Activated B cell treated with CpG ODN at 0.5 μM for 24 hours (primary cell): Measurements from ENCODE around the gene BPTF. TPM values are rescaled to one million over a fixed set of nuclear protein-coding genes. Genes with fewer than 3 reads are reported as not detected.
"Not testable (repeated sequence)": the region's sequence is repeated elsewhere in the genome, so short reads cannot be mapped to it uniquely, and the experiment has no call there.

Experiments
- ATAC-seq: fragments of 200-7000 bp; cut with Tn5 transposase; one replicate; pipeline ENCODE4 v1.10.0; 2021; ENCODE audit warnings: low read depth, mild to moderate bottlenecking, moderate library complexity
- CTCF ChIA-PET: fragments of 350-600 bp; sonication (Branson Sonifier 250); formaldehyde crosslinking; loops from one replicate; lab custom pipeline; 2021; ENCODE audit warnings: antibody characterized with exemption; lab: Charles Lee
- POLR2A ChIA-PET: fragments of 350-600 bp; sonication (Branson Sonifier 250); formaldehyde crosslinking; loops from one replicate; lab custom pipeline; 2021; ENCODE audit warnings: antibody characterized with exemption; lab: Charles Lee
- DNase-seq: peaks from one replicate; pipeline ENCODE4 v3.0.0; 2022
- H3K27ac Mint-ChIP-seq: one replicate; pipeline ENCODE4 v1.8.0; 2020; ENCODE audit warnings: mixed read lengths
- H3K27me3 Mint-ChIP-seq: one replicate; pipeline ENCODE4 v1.8.0; 2021; ENCODE audit warnings: mixed read lengths
- H3K36me3 Mint-ChIP-seq: one replicate; pipeline ENCODE4 v1.8.0; 2021; ENCODE audit warnings: low read depth, mixed read lengths
- H3K4me1 Mint-ChIP-seq: one replicate; pipeline ENCODE4 v1.8.0; 2021; ENCODE audit warnings: mixed read lengths
- H3K4me3 Mint-ChIP-seq: one replicate; pipeline ENCODE4 v1.8.0; 2020; ENCODE audit warnings: mild to moderate bottlenecking, mixed read lengths
- H3K9me3 Mint-ChIP-seq: one replicate; pipeline ENCODE4 v1.8.0; 2020; ENCODE audit warnings: mixed read lengths
- intact Hi-C: fragments of 100-400 bp; cut with micrococcal nuclease; formaldehyde crosslinking; loops from one replicate; pipeline ENCODE4 v1.15.1; 2024
- total RNA-seq: library from RNA; stranded (reverse); gene quantifications from 2 replicates; pipeline ENCODE4 v1.2.3, GENCODE V29; 2022
- TF ChIP-seq, protein P1 (sequence below): fragments of 200-600 bp; IDR thresholded peaks from one replicate; pipeline ENCODE4 v1.8.0; 2022; ENCODE audit warnings: antibody characterized with exemption, mild to moderate bottlenecking

Gene BPTF
- total RNA-seq, 1 donor from 2014 or later: 174 TPM

DNA sequence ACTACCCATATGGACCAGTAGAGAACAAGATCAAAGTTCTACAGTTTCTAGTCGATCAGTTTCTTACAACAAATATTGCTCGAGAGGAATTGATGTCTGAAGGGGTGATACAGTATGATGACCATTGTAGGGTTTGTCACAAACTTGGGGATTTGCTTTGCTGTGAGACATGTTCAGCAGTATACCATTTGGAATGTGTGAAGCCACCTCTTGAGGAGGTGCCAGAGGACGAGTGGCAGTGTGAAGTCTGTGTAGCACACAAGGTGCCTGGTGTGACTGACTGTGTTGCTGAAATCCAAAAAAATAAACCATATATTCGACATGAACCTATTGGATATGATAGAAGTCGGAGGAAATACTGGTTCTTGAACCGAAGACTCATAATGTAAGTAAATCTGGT lies 29.1 kb downstream of the BPTF start:
- ATAC-seq (no peak), DNase-seq (no peak)
- H3K4me3 Mint-ChIP-seq: no peak overlapping the region
- intact Hi-C loops: no loop called here
- no peaks in the 10 kb centered on the region for H3K9me3 Mint-ChIP-seq
- peaks cover 32% of the 10 kb centered on the region for H3K36me3 Mint-ChIP-seq
- CTCF ChIA-PET: no interaction called here
- peaks cover 64% of the 10 kb centered on the region for H3K4me1 Mint-ChIP-seq
- POLR2A ChIA-PET: interaction anchor here (0.7 kb wide), 1 partner anchor 136 kb away, joined by 3 read pairs; the partner anchor contains the start of gene NOL11
- TF ChIP-seq, protein P1, sequence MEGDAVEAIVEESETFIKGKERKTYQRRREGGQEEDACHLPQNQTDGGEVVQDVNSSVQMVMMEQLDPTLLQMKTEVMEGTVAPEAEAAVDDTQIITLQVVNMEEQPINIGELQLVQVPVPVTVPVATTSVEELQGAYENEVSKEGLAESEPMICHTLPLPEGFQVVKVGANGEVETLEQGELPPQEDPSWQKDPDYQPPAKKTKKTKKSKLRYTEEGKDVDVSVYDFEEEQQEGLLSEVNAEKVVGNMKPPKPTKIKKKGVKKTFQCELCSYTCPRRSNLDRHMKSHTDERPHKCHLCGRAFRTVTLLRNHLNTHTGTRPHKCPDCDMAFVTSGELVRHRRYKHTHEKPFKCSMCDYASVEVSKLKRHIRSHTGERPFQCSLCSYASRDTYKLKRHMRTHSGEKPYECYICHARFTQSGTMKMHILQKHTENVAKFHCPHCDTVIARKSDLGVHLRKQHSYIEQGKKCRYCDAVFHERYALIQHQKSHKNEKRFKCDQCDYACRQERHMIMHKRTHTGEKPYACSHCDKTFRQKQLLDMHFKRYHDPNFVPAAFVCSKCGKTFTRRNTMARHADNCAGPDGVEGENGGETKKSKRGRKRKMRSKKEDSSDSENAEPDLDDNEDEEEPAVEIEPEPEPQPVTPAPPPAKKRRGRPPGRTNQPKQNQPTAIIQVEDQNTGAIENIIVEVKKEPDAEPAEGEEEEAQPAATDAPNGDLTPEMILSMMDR: no peak
- no peaks in the 10 kb centered on the region for H3K27me3 Mint-ChIP-seq
- peak overlapping the region; percentile 41 for H3K27ac Mint-ChIP-seq

DNA sequence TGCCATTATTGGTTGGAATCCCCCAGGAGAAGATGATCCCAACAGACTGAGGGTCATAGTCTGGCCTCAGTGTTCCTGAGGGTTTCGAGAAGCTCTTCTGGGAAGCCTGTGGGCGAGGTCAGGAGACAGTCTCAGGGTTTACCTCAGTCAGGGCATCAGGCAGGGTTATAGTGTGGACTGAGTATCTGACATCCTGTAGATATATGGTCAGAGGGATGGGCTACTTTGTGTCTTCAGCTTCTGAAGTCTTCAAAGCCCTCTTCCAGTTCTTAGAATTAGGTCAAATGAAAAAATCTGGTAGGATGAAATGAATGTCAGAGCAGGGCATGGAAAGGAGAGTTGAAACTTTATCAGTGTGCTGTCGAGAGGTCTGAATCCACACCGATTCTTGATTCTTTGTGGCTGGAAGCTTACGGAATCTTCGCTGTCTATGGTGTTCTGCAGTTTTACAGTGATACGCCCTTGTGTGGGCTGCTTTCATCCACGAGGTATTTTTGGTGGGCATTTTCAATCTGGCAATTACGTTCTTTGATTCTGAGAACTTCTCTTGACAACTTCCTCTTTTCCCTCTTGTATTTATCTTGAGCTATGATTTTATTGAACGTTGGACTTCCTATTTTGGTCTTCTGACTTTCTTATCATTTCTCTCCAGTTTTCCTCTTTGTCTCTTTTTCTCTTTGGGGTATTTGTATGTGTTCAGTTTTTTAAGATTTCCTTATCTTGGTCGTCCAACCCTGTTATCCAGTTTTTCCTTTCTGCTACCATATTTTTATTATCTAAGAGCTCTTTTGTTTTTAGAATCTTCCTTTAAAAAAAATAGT lies 30.4 kb downstream of the BPTF start:
- intact Hi-C loops: no loop called here
- no peaks in the 10 kb centered on the region for H3K27me3 Mint-ChIP-seq
- CTCF ChIA-PET: interaction anchor here (1.2 kb wide), 1 partner anchor 55 kb away, joined by 6 read pairs; no protein-coding TSS in a partner anchor
- ATAC-seq: peak; percentile 78
- H3K9me3 Mint-ChIP-seq: no peaks in the 10 kb centered on the region
- peak overlapping the region; percentile 72 for H3K4me3 Mint-ChIP-seq
- POLR2A ChIA-PET: interaction anchor here (0.6 to 1.4 kb wide), 8 partner anchors 16 to 358 kb away, joined by 3 to 6 read pairs (median 4); partner anchors contain the start of genes BPTF and NOL11
- DNase-seq: no peak
- TF ChIP-seq, protein P1: no peak
- peaks cover 29% of the 10 kb centered on the region for H3K36me3 Mint-ChIP-seq
- H3K27ac Mint-ChIP-seq: peak overlapping the region; percentile 81
- peaks cover 69% of the 10 kb centered on the region for H3K4me1 Mint-ChIP-seq

DNA sequence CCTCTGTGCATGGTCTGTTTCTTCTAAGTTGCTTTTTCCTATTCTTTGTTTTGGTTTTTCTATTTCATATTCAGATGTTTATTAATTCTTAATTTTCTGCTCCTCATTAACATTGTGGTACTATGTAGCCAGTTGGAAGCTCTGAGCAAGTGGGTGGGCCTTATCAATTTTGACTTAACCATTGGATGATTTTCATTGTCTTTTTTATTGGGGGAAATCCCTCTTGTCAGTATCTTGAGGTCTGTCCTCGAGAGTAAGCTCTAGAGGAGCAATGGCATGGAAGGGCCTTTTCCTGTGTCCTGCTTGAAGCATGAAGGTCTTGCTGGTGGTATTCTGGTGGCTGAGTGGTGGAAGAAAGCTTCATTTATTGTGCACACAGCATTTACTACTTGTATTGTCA lies 31.1 kb downstream of the BPTF start:
- H3K27me3 Mint-ChIP-seq, CTCF ChIA-PET, intact Hi-C loops, H3K9me3 Mint-ChIP-seq, DNase-seq, ATAC-seq: not testable (repeated sequence)
- POLR2A ChIA-PET: interaction anchor here (0.7 to 1.4 kb wide), 7 partner anchors 17 to 358 kb away, joined by 3 to 6 read pairs (median 4); partner anchors contain the start of genes BPTF and NOL11
- Mint-ChIP-seq H3K4me1 (peaks cover 70% of the 10 kb centered on the region), H3K27ac (peak overlapping the region; percentile 81), H3K36me3 (peaks cover 33% of the 10 kb centered on the region), H3K4me3 (peak overlapping the region; percentile 72)

DNA sequence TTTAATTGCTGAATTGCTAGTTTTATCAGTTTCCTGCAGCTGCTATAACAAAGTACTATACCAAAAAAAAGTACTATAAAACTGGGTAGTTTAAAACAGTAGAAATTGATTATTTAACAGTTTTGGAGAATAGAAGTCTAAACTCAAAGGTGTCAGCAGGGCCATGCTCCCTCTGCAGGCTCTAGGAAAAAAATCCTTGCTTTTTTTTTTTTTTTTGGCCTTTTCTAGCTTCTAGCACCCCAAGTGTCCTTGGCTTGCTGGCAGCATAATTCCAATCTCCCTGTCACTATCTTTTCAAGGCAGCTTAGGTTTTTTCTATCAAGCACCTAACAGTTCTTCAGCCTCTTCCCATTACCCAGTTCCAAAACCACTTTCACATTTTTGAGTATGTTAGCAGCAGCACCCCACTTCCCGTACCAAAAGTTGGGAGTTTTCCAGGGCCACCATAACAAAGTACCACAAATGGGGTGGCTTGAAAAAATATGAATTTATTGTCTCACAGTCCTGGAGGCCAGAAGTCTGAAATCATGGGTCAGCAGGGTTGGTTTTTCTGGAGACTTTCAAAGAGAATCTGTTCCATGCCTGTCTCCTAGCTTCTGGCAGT lies 37.4 kb downstream of the BPTF start:
- Mint-ChIP-seq H3K4me3 (no peak overlapping the region), H3K27me3 (no peaks in the 10 kb centered on the region), H3K4me1 (peaks cover 56% of the 10 kb centered on the region), H3K36me3 (peaks cover 39% of the 10 kb centered on the region), H3K9me3 (no peaks in the 10 kb centered on the region), H3K27ac (peak overlapping the region; percentile 52)
- TF ChIP-seq, protein P1: no peak
- no peak for ATAC-seq
- intact Hi-C loops: loop anchor here (2.0 to 5.0 kb wide), 2 partner anchors 35 to 62 kb away; partner anchors contain the start of gene BPTF
- ChIA-PET POLR2A (interaction anchor here (0.6 kb wide), 3 partner anchors 49 to 140 kb away, joined by 4 to 6 read pairs (median 5); no protein-coding TSS in a partner anchor), CTCF (interaction anchor here (0.6 to 1.2 kb wide), 5 partner anchors 34 to 63 kb away, joined by 3 to 6 read pairs (median 3); partner anchors contain the start of gene BPTF)
- no peak for DNase-seq

DNA sequence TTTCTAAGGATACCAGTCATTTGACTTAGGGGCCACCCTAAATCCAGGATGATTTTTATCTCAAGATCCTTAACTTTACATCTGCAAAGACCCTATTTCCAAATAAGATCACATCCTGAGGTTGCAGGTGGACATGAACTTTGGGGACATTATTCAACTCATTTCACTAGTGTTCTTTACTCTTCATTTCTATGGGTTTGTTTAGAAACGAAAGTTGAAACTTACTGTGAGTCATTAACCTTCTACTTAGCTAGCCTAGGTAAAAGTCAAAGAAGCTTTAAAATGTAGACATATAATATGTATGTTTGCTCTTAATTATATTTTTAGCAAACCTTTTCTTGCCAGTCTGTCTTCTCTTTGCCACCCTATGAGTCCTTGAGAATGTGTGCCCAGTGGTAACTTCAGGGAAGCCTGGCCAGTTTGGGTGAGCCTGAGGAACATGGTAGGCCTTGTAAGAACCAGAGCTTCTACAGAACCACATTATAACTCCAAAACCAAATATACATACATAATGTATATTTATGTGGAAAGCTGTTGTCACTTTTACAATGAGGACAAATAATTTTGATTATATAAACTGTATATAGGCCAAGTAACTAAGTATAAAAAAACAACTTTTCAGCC lies 38.4 kb downstream of the BPTF start:
- intact Hi-C loops: loop anchor here (2.0 to 5.0 kb wide), 2 partner anchors 36 to 63 kb away; partner anchors contain the start of gene BPTF
- CTCF ChIA-PET: interaction anchor here (0.8 kb wide), 1 partner anchor 63 kb away, joined by 5 read pairs; no protein-coding TSS in a partner anchor
- H3K4me1 Mint-ChIP-seq: peaks cover 48% of the 10 kb centered on the region
- TF ChIP-seq, protein P1: no peak
- H3K4me3 Mint-ChIP-seq: no peak overlapping the region
- DNase-seq (no peak), ATAC-seq (no peak)
- H3K36me3 Mint-ChIP-seq: peaks cover 38% of the 10 kb centered on the region
- no peaks in the 10 kb centered on the region for H3K27me3 Mint-ChIP-seq
- no peaks in the 10 kb centered on the region for H3K9me3 Mint-ChIP-seq
- no peak overlapping the region for H3K27ac Mint-ChIP-seq
- POLR2A ChIA-PET: no interaction called here
